Gastroesophageal sphincter (tissue), 3 donors: ENCODE data around the gene TRIM29.

ENCODE experiments used
- EP300 ChIP-seq: sonication (generic); formaldehyde crosslinking; IDR thresholded peaks from one replicate; pipeline ENCODE4 v1.6.1; 2017; ENCODE audit warnings: antibody characterized with exemption, mild to moderate bottlenecking
- TF ChIP-seq, protein P1 (sequence below), 4 experiments: fragments of 200-600 bp in 2 of 4; fragments of 450-650 bp in 2 of 4; sonication (generic) in 1 of 4; IDR thresholded peaks; one replicate each; pipeline ENCODE4 v1.5.1; 2017 to 2019; ENCODE audit warnings: antibody characterized with exemption in 4 of 4, mild to moderate bottlenecking in 2 of 4, moderate library complexity in 2 of 4

DNA sequence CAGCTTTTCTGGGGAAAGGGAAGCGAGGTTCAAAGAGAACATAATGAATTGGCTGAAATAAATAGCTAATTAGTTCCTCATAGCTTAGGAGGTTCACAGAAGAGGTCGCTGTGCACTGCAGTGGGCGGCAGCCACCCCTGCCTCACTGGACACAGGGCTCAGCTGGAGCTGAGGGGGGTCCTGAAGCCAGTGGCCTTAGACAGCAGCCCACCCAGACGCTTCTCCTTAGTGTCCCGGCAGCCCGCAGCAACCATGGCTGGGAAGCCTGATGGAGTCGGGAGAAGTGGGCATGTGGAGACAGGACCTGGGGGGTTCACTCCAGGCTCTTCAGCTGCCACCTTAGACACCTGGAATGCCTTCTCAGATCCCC is 75.4 kb downstream of the TRIM29 start:
- no peak for TF ChIP-seq EP300
- TF ChIP-seq, protein P1, sequence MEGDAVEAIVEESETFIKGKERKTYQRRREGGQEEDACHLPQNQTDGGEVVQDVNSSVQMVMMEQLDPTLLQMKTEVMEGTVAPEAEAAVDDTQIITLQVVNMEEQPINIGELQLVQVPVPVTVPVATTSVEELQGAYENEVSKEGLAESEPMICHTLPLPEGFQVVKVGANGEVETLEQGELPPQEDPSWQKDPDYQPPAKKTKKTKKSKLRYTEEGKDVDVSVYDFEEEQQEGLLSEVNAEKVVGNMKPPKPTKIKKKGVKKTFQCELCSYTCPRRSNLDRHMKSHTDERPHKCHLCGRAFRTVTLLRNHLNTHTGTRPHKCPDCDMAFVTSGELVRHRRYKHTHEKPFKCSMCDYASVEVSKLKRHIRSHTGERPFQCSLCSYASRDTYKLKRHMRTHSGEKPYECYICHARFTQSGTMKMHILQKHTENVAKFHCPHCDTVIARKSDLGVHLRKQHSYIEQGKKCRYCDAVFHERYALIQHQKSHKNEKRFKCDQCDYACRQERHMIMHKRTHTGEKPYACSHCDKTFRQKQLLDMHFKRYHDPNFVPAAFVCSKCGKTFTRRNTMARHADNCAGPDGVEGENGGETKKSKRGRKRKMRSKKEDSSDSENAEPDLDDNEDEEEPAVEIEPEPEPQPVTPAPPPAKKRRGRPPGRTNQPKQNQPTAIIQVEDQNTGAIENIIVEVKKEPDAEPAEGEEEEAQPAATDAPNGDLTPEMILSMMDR (IDR thresholded peaks at IDR 0.05) = no peak
